ENCODE measurements around the gene SNURF.
"Not testable (repeated sequence)": the region's sequence is repeated elsewhere in the genome, so short reads cannot be mapped to it uniquely, and the experiment has no call there.

The SNURF gene

DNA sequence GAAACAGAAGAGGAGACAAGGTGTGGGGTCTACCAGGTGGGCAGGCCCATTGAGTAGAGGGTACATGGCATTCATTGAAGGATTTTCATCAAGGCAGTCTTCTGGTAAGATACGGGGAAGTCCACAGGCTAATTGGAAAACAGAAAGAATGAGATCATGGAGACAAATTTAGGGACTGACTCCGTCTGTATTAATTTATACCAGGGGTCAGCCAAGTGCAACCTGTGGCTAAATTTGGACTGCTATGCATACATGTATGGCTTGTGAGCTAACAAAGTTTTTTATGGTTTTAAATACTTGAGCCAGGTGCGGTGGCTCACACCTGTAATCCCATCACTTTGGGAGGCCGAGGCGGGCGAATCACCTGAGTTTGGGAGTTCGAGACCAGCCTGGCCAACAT, 21.1 kb upstream of the SNURF start:
- ChIA-PET POLR2A (no interaction called here), CTCF (no interaction called here)
- DNase-seq (ENCODE audit: extremely low spot score), result no peak
- TF ChIP-seq TARDBP (IDR thresholded peaks at IDR 0.05) (no peak), SUZ12 (IDR thresholded peaks at IDR 0.05) (no peak), ZNF384 (IDR thresholded peaks at IDR 0.05) (no peak), HDGF (IDR thresholded peaks at IDR 0.05; ENCODE audit: borderline replicate concordance) (no peak), FOXA1 (IDR thresholded peaks at IDR 0.05) (no peak), BHLHE40 (IDR thresholded peaks at IDR 0.05; ENCODE audit: borderline replicate concordance) (no peak), LEF1 (IDR thresholded peaks at IDR 0.05; ENCODE audit: borderline replicate concordance) (no peak), ELF4 (IDR thresholded peaks at IDR 0.05) (no peak), NFRKB (IDR thresholded peaks at IDR 0.05) (no peak), L3MBTL2 (conservative IDR thresholded peaks at IDR 0.05) (no peak), FOXK2 (IDR thresholded peaks at IDR 0.05) (no peak), CTBP1 (IDR thresholded peaks at IDR 0.05; ENCODE audit: borderline replicate concordance) (no peak), FOXM1 (IDR thresholded peaks at IDR 0.05; ENCODE audit: borderline replicate concordance) (no peak)
- TF ChIP-seq, protein P1, sequence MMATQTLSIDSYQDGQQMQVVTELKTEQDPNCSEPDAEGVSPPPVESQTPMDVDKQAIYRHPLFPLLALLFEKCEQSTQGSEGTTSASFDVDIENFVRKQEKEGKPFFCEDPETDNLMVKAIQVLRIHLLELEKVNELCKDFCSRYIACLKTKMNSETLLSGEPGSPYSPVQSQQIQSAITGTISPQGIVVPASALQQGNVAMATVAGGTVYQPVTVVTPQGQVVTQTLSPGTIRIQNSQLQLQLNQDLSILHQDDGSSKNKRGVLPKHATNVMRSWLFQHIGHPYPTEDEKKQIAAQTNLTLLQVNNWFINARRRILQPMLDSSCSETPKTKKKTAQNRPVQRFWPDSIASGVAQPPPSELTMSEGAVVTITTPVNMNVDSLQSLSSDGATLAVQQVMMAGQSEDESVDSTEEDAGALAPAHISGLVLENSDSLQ (IDR thresholded peaks at IDR 0.05), result no peak

GRCh38 chr15:24938224-24938623, 16.6 kb upstream of the SNURF start:
- POLR2A ChIA-PET; CTCF ChIA-PET; DNase-seq (ENCODE audit: extremely low spot score): not testable (repeated sequence)

DNA sequence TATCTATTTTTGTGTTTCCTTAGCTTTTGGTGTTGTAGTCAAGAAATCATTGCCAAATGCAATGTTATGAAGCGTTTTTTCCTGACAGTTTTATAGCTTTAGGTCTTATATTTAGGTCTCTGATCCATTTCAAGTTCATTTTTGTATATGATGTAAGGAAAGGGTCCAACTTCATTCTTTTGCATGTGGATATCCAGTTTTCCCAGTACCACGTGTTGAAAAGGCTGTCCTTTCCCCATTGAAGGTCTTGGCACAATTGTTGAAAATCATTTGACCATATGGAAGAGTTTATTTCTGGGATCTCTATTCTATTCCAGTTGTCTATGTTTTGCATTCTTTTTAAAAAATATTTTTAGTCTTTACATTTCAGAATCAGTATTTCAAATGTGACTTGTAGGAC, 14.6 kb upstream of the SNURF start:
- CTCF ChIA-PET, result no interaction called here
- no peak for DNase-seq (ENCODE audit: extremely low spot score)
- POLR2A ChIA-PET, result no interaction called here
- TF ChIP-seq CTBP1 (IDR thresholded peaks at IDR 0.05; ENCODE audit: borderline replicate concordance) (no peak), FOXA1 (IDR thresholded peaks at IDR 0.05) (no peak), TARDBP (IDR thresholded peaks at IDR 0.05) (no peak), FOXK2 (IDR thresholded peaks at IDR 0.05) (no peak), HDGF (IDR thresholded peaks at IDR 0.05; ENCODE audit: borderline replicate concordance) (no peak), L3MBTL2 (conservative IDR thresholded peaks at IDR 0.05) (no peak), FOXM1 (IDR thresholded peaks at IDR 0.05; ENCODE audit: borderline replicate concordance) (no peak), SP1 (IDR thresholded peaks at IDR 0.05) (no peak), BHLHE40 (IDR thresholded peaks at IDR 0.05; ENCODE audit: borderline replicate concordance) (no peak), LEF1 (IDR thresholded peaks at IDR 0.05; ENCODE audit: borderline replicate concordance) (no peak), ELF4 (IDR thresholded peaks at IDR 0.05) (no peak), ARNT (IDR thresholded peaks at IDR 0.05) (no peak), NFRKB (IDR thresholded peaks at IDR 0.05) (no peak)
- TF ChIP-seq, protein P1 (IDR thresholded peaks at IDR 0.05), result no peak

- no peak for TF ChIP-seq ZNF384 (IDR thresholded peaks at IDR 0.05)
- TF ChIP-seq SP1 (IDR thresholded peaks at IDR 0.05), result no peak
- no peak for TF ChIP-seq ARNT (IDR thresholded peaks at IDR 0.05)
- TF ChIP-seq, protein P1 (IDR thresholded peaks at IDR 0.05), result no peak
- no peak for TF ChIP-seq BHLHE40 (IDR thresholded peaks at IDR 0.05; ENCODE audit: borderline replicate concordance)
- no peak for TF ChIP-seq NFRKB (IDR thresholded peaks at IDR 0.05)
- TF ChIP-seq SUZ12 (IDR thresholded peaks at IDR 0.05), result no peak
- no peak for TF ChIP-seq LEF1 (IDR thresholded peaks at IDR 0.05; ENCODE audit: borderline replicate concordance)
- POLR2A ChIA-PET, result no interaction called here
- no peak for DNase-seq (ENCODE audit: extremely low spot score)
- CTCF ChIA-PET, result no interaction called here
Measured at GRCh38 chr15:24943361-24943760, 11.4 kb upstream of the SNURF start.

DNA sequence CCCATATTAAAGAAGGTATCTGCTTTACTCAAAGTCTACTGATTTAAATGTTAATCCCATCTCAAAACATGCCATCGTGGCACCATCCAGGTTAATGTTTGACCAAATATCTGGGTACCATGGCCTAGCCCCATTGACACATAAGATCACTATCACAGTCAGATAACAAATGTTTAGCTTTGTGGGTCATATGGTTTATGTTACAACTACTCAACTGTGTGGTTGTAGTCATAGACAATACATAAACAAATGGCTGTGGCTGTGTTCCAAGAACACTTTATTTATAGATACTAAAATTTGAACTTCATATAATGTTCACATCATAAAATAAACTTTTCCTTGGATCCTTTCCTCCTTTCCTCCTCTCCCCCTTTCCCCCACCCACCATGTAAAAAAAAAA, 9.8 kb upstream of the SNURF start:
- TF ChIP-seq ZNF384 (IDR thresholded peaks at IDR 0.05), result no peak
- TF ChIP-seq, protein P1 (IDR thresholded peaks at IDR 0.05), result no peak
- no peak for TF ChIP-seq FOXA1 (IDR thresholded peaks at IDR 0.05)
- TF ChIP-seq ARNT (IDR thresholded peaks at IDR 0.05), result no peak
- no peak for TF ChIP-seq ELF4 (IDR thresholded peaks at IDR 0.05)
- no peak for TF ChIP-seq NFRKB (IDR thresholded peaks at IDR 0.05)
- no peak for TF ChIP-seq BHLHE40 (IDR thresholded peaks at IDR 0.05; ENCODE audit: borderline replicate concordance)
- no peak for TF ChIP-seq FOXM1 (IDR thresholded peaks at IDR 0.05; ENCODE audit: borderline replicate concordance)
- no peak for TF ChIP-seq FOXK2 (IDR thresholded peaks at IDR 0.05)
- no peak for TF ChIP-seq CTBP1 (IDR thresholded peaks at IDR 0.05; ENCODE audit: borderline replicate concordance)
- TF ChIP-seq L3MBTL2 (conservative IDR thresholded peaks at IDR 0.05), result no peak
- no peak for TF ChIP-seq SUZ12 (IDR thresholded peaks at IDR 0.05)
- TF ChIP-seq SP1 (IDR thresholded peaks at IDR 0.05), result no peak
- ChIA-PET POLR2A (no interaction called here), CTCF (no interaction called here)
- no peak for DNase-seq (ENCODE audit: extremely low spot score)

- CTCF ChIA-PET, result no interaction called here
- no peak for DNase-seq (ENCODE audit: extremely low spot score)
- no peak for TF ChIP-seq FOXK2 (IDR thresholded peaks at IDR 0.05)
- no peak for TF ChIP-seq FOXM1 (IDR thresholded peaks at IDR 0.05; ENCODE audit: borderline replicate concordance)
- no peak for TF ChIP-seq BHLHE40 (IDR thresholded peaks at IDR 0.05; ENCODE audit: borderline replicate concordance)
- TF ChIP-seq LEF1 (IDR thresholded peaks at IDR 0.05; ENCODE audit: borderline replicate concordance), result no peak
- no peak for TF ChIP-seq NFRKB (IDR thresholded peaks at IDR 0.05)
- TF ChIP-seq, protein P1 (IDR thresholded peaks at IDR 0.05), result no peak
- TF ChIP-seq SUZ12 (IDR thresholded peaks at IDR 0.05), result no peak
- no peak for TF ChIP-seq TARDBP (IDR thresholded peaks at IDR 0.05)
- no peak for TF ChIP-seq ZNF384 (IDR thresholded peaks at IDR 0.05)
- TF ChIP-seq SP1 (IDR thresholded peaks at IDR 0.05), result no peak
- no peak for TF ChIP-seq CTBP1 (IDR thresholded peaks at IDR 0.05; ENCODE audit: borderline replicate concordance)
- no peak for TF ChIP-seq ELF4 (IDR thresholded peaks at IDR 0.05)
- POLR2A ChIA-PET, result no interaction called here
Measured at GRCh38 chr15:24945711-24946110, 9.1 kb upstream of the SNURF start.
